Right renal cortex interstitium (tissue), 3 donors: ENCODE measurements around the gene FABP7. TPM values are rescaled to one million over a fixed set of nuclear protein-coding genes. Genes with fewer than 3 reads are reported as not detected.
"Not testable (repeated sequence)": the region's sequence is repeated elsewhere in the genome, so short reads cannot be mapped to it uniquely, and the experiment has no call there.

ENCODE experiments used
- DNase-seq, 3 donors: peaks; one replicate each; pipeline ENCODE4 v3.0.0-alpha.2; 2013; ENCODE audit warnings: low read depth in 3 of 3, low spot score in 2 of 3
- polyA plus RNA-seq, 3 donors: library from polyadenylated mRNA; unstranded; fragments of 120-200 nt; gene quantifications; one replicate each; pipeline ENCODE4 v1.2.1, GENCODE V29; 2013; ENCODE audit not compliant: insufficient read length in 3 of 3

Gene FABP7
- polyA plus RNA-seq: under 1 TPM; 0.29 to 0.37 (median 0.34) TPM

GRCh38 chr6:122779667-122780066, at the start of gene FABP7:
Gene FABP7 (plus strand): TSS chr6:122779716. CDS start chr6:122779795, 79 bp downstream.
- DNase-seq: no peak

- DNase-seq: no peak
Observed at GRCh38 chr6:122730334-122730733, 49.2 kb upstream of the FABP7 start.

GRCh38 chr6:122730775-122731386, 48.6 kb upstream of the FABP7 start:
- DNase-seq: peak in 1 of 3 donors; percentile 18

DNA sequence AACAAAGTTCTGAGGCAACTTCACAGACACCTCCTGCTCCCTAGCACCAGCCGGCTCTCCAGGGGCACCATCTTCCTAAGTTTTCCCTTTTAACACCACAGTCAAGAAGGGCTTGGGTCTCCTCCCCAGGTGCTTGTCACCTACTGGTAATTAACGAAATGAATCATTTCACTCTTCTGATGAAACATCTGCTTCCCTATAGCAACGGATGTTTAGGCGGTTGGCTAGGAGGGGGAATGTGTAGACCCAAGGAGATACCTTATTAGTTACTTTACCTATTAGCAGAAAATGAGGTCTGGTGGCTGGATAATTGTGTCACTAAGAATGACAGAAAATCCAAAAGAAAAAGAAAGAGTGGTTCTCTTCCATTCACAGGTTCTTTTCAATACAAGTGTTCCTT, 46.3 kb upstream of the FABP7 start:
- DNase-seq: no peak

GRCh38 chr6:122734529-122735395, 44.8 kb upstream of the FABP7 start:
- no peak for DNase-seq

DNA sequence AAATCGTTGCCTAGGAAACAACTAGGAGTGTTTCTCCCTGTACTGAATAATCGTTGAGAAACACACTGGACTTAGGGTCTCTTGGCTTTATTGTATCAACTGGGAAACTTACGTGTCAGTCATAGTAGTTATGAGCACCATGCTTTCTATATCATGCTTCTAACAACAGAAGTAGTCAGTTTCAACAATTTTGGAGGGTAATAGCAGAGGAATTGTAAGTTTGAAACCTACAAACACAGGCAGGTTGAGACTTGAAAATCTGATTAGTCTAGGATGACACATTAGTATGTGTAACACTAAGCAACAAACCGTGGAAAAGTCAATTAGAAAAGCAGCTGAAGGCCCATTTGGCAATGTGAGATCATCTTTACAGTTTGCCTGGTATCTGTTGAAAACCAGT, 43.9 kb upstream of the FABP7 start:
- no peak for DNase-seq

DNA sequence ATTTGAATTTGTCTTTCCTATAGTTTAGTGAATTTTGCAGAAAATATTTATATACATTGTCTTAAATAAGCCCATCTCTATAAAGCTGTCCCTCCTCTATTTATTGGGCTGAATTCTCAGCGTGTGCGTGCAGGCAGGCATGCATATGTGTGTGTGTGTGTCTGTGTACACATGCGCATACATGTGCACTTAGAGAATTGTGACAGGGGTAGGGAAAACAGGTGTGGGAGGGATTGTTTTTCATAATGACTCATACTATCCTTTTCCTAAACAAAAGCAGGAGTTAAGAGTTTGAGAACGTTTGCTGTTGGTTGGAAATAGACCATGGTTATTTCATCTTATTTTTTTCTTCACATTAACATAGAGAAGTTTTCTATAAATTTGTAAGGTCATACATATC, 43.4 kb upstream of the FABP7 start:
- no peak for DNase-seq

- no peak for DNase-seq
Observed at GRCh38 chr6:122736616-122737015, 42.9 kb upstream of the FABP7 start.

- no peak for DNase-seq
Observed at GRCh38 chr6:122740091-122740490, 39.4 kb upstream of the FABP7 start.

- DNase-seq: no peak
Observed at GRCh38 chr6:122740936-122741335, 38.6 kb upstream of the FABP7 start.

GRCh38 chr6:122744247-122744646, 35.3 kb upstream of the FABP7 start:
- DNase-seq: not testable (repeated sequence)

- DNase-seq: not testable (repeated sequence)
Observed at GRCh38 chr6:122744856-122745255, 34.7 kb upstream of the FABP7 start.

GRCh38 chr6:122746688-122747087, 32.8 kb upstream of the FABP7 start:
- no peak for DNase-seq

DNA sequence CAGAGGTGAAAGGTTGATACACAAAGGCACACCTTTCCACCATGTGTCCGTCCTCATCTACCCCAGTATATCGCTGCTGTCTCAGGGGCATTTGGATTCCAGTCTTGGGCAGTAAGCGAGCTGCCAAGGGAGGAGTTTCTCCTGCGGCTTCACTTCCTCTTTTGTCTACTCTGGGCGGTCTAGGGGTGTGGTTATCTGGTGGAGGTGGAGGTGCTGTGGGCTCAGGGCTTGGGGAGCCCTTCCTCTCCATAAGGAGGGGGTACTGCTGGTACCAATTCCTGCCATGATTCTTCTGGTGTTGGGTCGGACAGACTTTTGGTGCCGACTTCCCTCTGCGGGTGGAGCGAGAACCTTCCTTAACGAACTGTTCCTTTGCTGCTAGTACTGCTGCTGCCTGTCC, 31.9 kb upstream of the FABP7 start:
- no peak for DNase-seq

DNA sequence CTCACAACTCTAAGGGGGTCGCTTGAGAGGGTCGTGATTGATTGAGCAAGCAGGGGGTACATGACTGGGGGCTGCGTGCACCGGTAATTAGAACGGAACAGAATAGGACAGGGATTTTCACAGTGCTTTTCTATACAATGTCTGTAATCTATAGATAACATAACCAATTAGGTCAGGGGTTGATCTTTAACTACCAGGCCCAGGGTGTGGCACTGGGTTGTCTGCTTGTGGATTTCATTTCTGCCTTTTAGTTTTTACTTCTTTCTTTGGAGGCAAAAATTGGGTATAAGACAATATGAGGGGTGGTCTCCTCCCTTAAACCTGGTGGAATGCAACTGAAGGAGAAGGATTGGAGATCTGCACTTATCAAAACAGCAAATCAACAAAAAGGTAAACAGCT, 30.6 kb upstream of the FABP7 start:
- not testable (repeated sequence) for DNase-seq

GRCh38 chr6:122749451-122750050, 30.0 kb upstream of the FABP7 start:
- no peak for DNase-seq

GRCh38 chr6:122751326-122751725, 28.2 kb upstream of the FABP7 start:
- no peak for DNase-seq

GRCh38 chr6:122752459-122752858, 27.1 kb upstream of the FABP7 start:
- no peak for DNase-seq

DNA sequence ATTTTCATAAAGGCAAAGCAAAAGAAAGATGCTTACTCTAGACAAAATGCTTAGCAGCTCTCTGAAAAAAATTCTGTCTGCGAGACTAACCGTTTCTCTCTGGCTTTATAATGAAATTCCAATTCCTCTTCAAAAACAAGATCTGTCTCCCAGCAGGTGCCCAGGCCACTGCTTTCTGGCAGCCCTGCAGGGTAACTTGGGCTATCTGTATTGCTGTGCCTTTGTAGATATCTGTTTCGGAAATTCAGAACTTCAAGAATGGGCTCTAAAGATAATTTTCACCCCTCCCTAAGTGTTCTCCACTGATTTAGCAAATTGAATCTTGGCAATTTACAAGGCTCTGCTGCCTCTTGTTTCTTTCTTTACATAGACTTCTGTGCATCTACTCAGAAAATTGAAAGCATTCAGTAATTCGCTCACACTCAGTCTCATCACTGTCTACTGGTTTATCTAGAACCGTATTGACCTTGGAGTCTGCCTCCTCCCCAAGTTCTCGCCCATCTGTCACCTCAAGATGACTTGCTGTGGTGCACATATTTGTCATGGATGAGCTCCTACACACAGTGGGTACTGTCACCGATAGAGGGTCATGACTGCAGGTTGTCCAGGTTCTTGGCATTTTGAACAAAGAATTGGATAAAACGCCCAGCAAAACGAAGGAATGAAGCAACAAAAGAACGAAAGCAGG, 26.4 kb upstream of the FABP7 start:
- DNase-seq: no peak

- no peak for DNase-seq
Observed at GRCh38 chr6:122753688-122754056, 25.8 kb upstream of the FABP7 start.

- no peak for DNase-seq
Observed at GRCh38 chr6:122754191-122754731, 25.3 kb upstream of the FABP7 start.
